B cell (primary cell): ENCODE results near the gene SLC12A6. TPM values are rescaled to one million over a fixed set of nuclear protein-coding genes. Genes with fewer than 3 reads are reported as not detected.

Experiments
- ATAC-seq: fragments of 200-7000 bp; cut with Tn5 transposase; one replicate; pipeline ENCODE4 v1.10.0; 2021; ENCODE audit warnings: low read depth, mild to moderate bottlenecking, moderate number of reproducible peaks, moderate library complexity
- CTCF ChIA-PET: fragments of 350-600 bp; sonication (Branson Sonifier 250); formaldehyde crosslinking; loops from one replicate; lab custom pipeline; 2021; ENCODE audit warnings: antibody characterized with exemption, inconsistent platforms; lab: Charles Lee
- POLR2A ChIA-PET: fragments of 350-600 bp; sonication (Branson Sonifier 250); formaldehyde crosslinking; loops from one replicate; lab custom pipeline; 2021; ENCODE audit warnings: antibody characterized with exemption; lab: Charles Lee
- DNase-seq: peaks from one replicate; pipeline ENCODE4 v3.0.0; 2013
- H2AFZ ChIP-seq: 2 replicates; pipeline ENCODE4 v1.6.1; 2012; ENCODE audit warnings: mild to moderate bottlenecking, low read depth, low read length; ENCODE audit not compliant: insufficient read depth, poor library complexity, severe bottlenecking
- H3K27ac ChIP-seq, 2 donors: 1 replicate in 1 of 2; 2 replicates in 1 of 2; pipeline ENCODE4 v1.5.1; 2012 to 2013; ENCODE audit warnings: low read length in 2 of 2, mild to moderate bottlenecking in 2 of 2, moderate library complexity in 1 of 2
- H3K27me3 ChIP-seq, 4 experiments: fragments of 200-600 bp in 1 of 4; sonication (generic) in 1 of 4; replicated peaks in 1 of 4; 1 replicate in 2 of 4; 2 replicates in 2 of 4; pipeline versions ENCODE4 v1.6.1 to v1.7.0; 2013 to 2016; ENCODE audit warnings: low read length in 3 of 4, mild to moderate bottlenecking in 2 of 4, mixed read lengths in 1 of 4, moderate library complexity in 1 of 4; ENCODE audit not compliant: insufficient read depth in 4 of 4, control insufficient read depth in 3 of 4; ENCODE audit errors: control extremely low read depth in 1 of 4
- H3K36me3 ChIP-seq, 2 experiments: replicated peaks in 1 of 2; 1 replicate in 1 of 2; 2 replicates in 1 of 2; pipeline versions ENCODE4 v1.6.1 to v1.7.1; 2013; ENCODE audit warnings: low read length in 1 of 2; ENCODE audit not compliant: insufficient read depth in 2 of 2, control insufficient read depth in 1 of 2; ENCODE audit errors: control extremely low read depth in 1 of 2, extremely low read depth in 1 of 2
- H3K4me1 ChIP-seq, 2 donors: fragments of 200-600 bp in 1 of 2; sonication (generic) in 1 of 2; 1 replicate in 1 of 2; 2 replicates in 1 of 2; pipeline versions ENCODE4 v1.5.1 to v1.6.1; 2013 to 2017; ENCODE audit warnings: low read length in 2 of 2; ENCODE audit not compliant: control insufficient read depth in 2 of 2, insufficient read depth in 2 of 2
- H3K4me2 ChIP-seq: replicated peaks from 2 replicates; pipeline ENCODE3; 2012; ENCODE audit warnings: mild to moderate bottlenecking, low read depth, low read length; ENCODE audit not compliant: poor library complexity, severe bottlenecking
- H3K4me3 ChIP-seq, 5 experiments: fragments of 200-600 bp in 1 of 5; sonication (generic) in 1 of 5; 1 replicate in 3 of 5; 2 replicates in 2 of 5; pipeline versions ENCODE4 v1.5.1 to v1.7.0; 2011 to 2016; ENCODE audit warnings: low read length in 4 of 5, mild to moderate bottlenecking in 4 of 5, low read depth in 2 of 5, control low read depth in 1 of 5, moderate library complexity in 1 of 5; ENCODE audit not compliant: insufficient read depth in 1 of 5; ENCODE audit errors: control extremely low read depth in 1 of 5, extremely low read depth in 1 of 5
- H3K79me2 ChIP-seq: fragments of 200-600 bp; sonication (generic); one replicate; pipeline ENCODE4 v1.6.0; 2016; ENCODE audit warnings: low read length; ENCODE audit not compliant: control insufficient read depth, insufficient read depth
- H3K9ac ChIP-seq: fragments of 200-600 bp; sonication (generic); 2 replicates; pipeline ENCODE4 v1.6.1; 2017; ENCODE audit warnings: mild to moderate bottlenecking, low read length, moderate library complexity
- H3K9me3 ChIP-seq, 3 donors: one replicate each; pipeline versions ENCODE4 v1.6.1 to v1.7.1; 2013; ENCODE audit warnings: low read length in 2 of 3; ENCODE audit not compliant: control insufficient read depth in 2 of 3, insufficient read depth in 1 of 3; ENCODE audit errors: control extremely low read depth in 1 of 3
- H4K20me1 ChIP-seq: 2 replicates; pipeline ENCODE4 v1.6.0; 2012; ENCODE audit warnings: mild to moderate bottlenecking, low read length; ENCODE audit not compliant: insufficient read depth, control insufficient read depth, poor library complexity, severe bottlenecking
- H3K27ac Mint-ChIP-seq: one replicate; pipeline ENCODE4 v1.8.0; 2021; ENCODE audit warnings: mixed read lengths
- H3K27me3 Mint-ChIP-seq: one replicate; pipeline ENCODE4 v1.8.0; 2021; ENCODE audit warnings: mixed read lengths
- H3K4me1 Mint-ChIP-seq: one replicate; pipeline ENCODE4 v1.8.0; 2021; ENCODE audit warnings: mixed read lengths
- H3K4me3 Mint-ChIP-seq: one replicate; pipeline ENCODE4 v1.8.0; 2021; ENCODE audit warnings: mixed read lengths
- H3K9me3 Mint-ChIP-seq: one replicate; pipeline ENCODE4 v1.8.0; 2022; ENCODE audit warnings: mixed read lengths; ENCODE audit not compliant: insufficient read depth
- EZH2 ChIP-seq: IDR thresholded peaks from 2 replicates; pipeline ENCODE4 v1.6.1; 2012; ENCODE audit warnings: borderline replicate concordance, low read depth, mild to moderate bottlenecking, moderate library complexity, low read length; ENCODE audit not compliant: insufficient read depth, poor library complexity, severe bottlenecking
- WGBS: methylation state at CpG from one replicate; pipeline ENCODE4 v1.1.5; 2013; ENCODE audit warnings: missing lambda C conversion rate; ENCODE audit not compliant: insufficient coverage; 5-methylcytosine and 5-hydroxymethylcytosine counted together
- intact Hi-C: fragments of 100-400 bp; cut with micrococcal nuclease; formaldehyde crosslinking; loops from one replicate; pipeline ENCODE4 v1.10.0; 2022
- polyA plus RNA-seq: library from polyadenylated mRNA; depleted of rRNA; stranded (reverse); fragments of >200 nt; gene quantifications from 2 replicates; pipeline ENCODE4 v1.2.3, GENCODE V29; 2012
- total RNA-seq, 2 donors: library from RNA; stranded (reverse); fragments of 120-200 nt in 1 of 2; gene quantifications; 1 replicate in 1 of 2; 2 replicates in 1 of 2; pipeline versions ENCODE4 v1.2.3 to v1.2.4, GENCODE V29; 2013 to 2022
- TF ChIP-seq, protein P1 (sequence below): fragments of 200-600 bp; IDR thresholded peaks from one replicate; pipeline ENCODE4 v1.8.0; 2022; ENCODE audit warnings: antibody characterized with exemption, mild to moderate bottlenecking

The SLC12A6 gene
- total and polyA plus RNA-seq, 2 donors (not counting 1 experiment from before 2014, with no cell fraction given) = 75.8 to 141 TPM

DNA sequence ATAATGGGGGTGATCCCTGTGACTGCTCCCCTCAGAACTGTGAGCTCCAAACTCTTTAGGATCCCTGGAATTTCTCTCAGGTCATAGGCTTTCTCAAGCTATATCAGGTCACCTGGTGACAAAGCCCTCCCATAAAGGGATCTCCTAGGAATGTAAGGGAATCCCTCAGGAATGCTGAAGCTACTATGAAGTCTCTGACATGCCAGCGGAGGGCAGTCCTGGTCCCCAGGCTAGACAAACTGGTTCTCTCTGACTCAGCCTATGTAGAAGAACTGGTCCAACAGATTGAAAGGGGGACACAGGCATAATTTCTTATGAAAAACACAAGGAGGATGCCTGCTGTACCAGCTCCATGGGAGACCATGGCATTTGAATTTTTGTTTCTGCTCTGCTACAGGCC lies 22.7 kb upstream of the SLC12A6 start:
- DNase-seq (no peak), ATAC-seq (no peak)
- Mint-ChIP-seq H3K4me1 (peaks cover 5% of the 10 kb centered on the region), H3K27me3 (no peaks in the 10 kb centered on the region), H3K4me3 (no peak overlapping the region), H3K27ac (no peak overlapping the region), H3K9me3 (no peaks in the 10 kb centered on the region)
- peaks cover 7% of the 10 kb centered on the region for H3K79me2 ChIP-seq
- no peaks in the 10 kb centered on the region for H3K9me3 ChIP-seq
- H3K27ac ChIP-seq = no peak overlapping the region
- no peaks in the 10 kb centered on the region for H3K27me3 ChIP-seq
- H3K4me2 ChIP-seq = no peak overlapping the region
- POLR2A ChIA-PET = no interaction called here
- CTCF ChIA-PET = interaction anchor here (1.5 to 1.9 kb wide), 2 partner anchors 8 to 119 kb away, joined by 6 read pairs; no protein-coding TSS in a partner anchor
- H3K36me3 ChIP-seq = peaks cover 0 to 26% of the 10 kb centered on the region in 2 experiments
- no peak overlapping the region for H3K4me3 ChIP-seq
- no peak overlapping the region for H2AFZ ChIP-seq
- H3K4me1 ChIP-seq = peaks cover 0 to 2% of the 10 kb centered on the region in 2 donors
- intact Hi-C loops = no loop called here
- H4K20me1 ChIP-seq = peaks cover 7% of the 10 kb centered on the region
- WGBS = 100% methylated on average over 1 of the region's 1 CpG
- no peak for TF ChIP-seq EZH2
- TF ChIP-seq, protein P1, sequence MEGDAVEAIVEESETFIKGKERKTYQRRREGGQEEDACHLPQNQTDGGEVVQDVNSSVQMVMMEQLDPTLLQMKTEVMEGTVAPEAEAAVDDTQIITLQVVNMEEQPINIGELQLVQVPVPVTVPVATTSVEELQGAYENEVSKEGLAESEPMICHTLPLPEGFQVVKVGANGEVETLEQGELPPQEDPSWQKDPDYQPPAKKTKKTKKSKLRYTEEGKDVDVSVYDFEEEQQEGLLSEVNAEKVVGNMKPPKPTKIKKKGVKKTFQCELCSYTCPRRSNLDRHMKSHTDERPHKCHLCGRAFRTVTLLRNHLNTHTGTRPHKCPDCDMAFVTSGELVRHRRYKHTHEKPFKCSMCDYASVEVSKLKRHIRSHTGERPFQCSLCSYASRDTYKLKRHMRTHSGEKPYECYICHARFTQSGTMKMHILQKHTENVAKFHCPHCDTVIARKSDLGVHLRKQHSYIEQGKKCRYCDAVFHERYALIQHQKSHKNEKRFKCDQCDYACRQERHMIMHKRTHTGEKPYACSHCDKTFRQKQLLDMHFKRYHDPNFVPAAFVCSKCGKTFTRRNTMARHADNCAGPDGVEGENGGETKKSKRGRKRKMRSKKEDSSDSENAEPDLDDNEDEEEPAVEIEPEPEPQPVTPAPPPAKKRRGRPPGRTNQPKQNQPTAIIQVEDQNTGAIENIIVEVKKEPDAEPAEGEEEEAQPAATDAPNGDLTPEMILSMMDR = no peak
- no peak overlapping the region for H3K9ac ChIP-seq

DNA sequence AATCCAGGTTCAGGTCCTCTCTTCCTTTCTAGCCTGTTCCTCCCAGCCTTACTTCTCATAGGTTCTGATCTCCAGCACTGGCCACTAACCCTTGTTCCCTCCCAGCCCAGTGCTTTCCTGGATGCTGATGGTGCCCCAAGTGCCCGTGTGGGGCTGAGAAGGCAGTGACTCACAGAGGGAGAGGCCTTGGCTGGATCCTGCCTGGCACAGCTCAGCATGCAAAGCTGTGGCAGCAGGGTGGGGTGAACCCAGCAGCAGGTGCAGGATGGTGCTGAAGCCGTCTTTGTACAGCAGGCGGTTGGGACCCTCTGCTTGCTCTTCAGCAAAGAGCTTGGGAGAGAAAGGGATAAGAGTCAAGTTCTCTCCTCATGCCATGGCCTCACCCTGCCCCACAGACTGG lies 21.8 kb upstream of the SLC12A6 start:
- H3K4me1 ChIP-seq = no peaks in the 10 kb centered on the region
- H3K27me3 Mint-ChIP-seq = no peaks in the 10 kb centered on the region
- H3K27me3 ChIP-seq = no peaks in the 10 kb centered on the region
- H3K9ac ChIP-seq = no peak overlapping the region
- WGBS = 89% methylated on average over 3 of the region's 3 CpGs
- peaks cover 0 to 26% of the 10 kb centered on the region in 2 experiments for H3K36me3 ChIP-seq
- H3K9me3 Mint-ChIP-seq = no peaks in the 10 kb centered on the region
- H4K20me1 ChIP-seq = no peaks in the 10 kb centered on the region
- no peaks in the 10 kb centered on the region for H3K9me3 ChIP-seq
- intact Hi-C loops = no loop called here
- ATAC-seq (no peak), DNase-seq (no peak)
- no peak overlapping the region for H3K27ac Mint-ChIP-seq
- no peaks in the 10 kb centered on the region for H3K79me2 ChIP-seq
- ChIA-PET POLR2A (no interaction called here), CTCF (interaction anchor here (1.0 to 1.9 kb wide), 3 partner anchors 9 to 118 kb away, joined by 3 to 6 read pairs (median 6); partner anchors contain the start of genes NOP10 and NUTM1)
- H3K4me2 ChIP-seq = no peak overlapping the region
- H3K27ac ChIP-seq = no peak overlapping the region
- H3K4me1 Mint-ChIP-seq = no peaks in the 10 kb centered on the region
- no peak overlapping the region for H3K4me3 Mint-ChIP-seq
- TF ChIP-seq EZH2 = no peak
- no peak overlapping the region for H2AFZ ChIP-seq
- H3K4me3 ChIP-seq = no peak overlapping the region
